Measurements from ENCODE around the gene PDZD2.

DNA sequence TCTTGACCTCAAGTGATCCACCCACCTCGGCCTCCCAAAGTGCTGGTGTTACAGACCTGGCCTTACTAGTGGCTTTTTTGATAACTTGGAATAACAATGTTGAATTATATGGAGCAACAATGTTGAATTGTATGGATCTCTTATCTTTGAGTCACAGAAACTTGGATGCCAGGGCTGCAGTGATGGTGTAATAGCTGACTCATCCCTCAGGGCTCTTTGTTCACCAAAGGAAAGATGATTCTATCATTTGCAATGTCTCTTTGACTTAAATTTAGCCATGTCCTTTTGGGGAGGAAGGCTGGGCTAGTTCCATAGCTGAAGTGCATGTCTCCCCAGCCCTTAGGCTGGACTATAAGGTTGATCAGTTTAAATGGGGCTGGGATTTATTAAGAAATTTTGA is 172.3 kb downstream of the PDZD2 start:
- TF ChIP-seq, protein P1, sequence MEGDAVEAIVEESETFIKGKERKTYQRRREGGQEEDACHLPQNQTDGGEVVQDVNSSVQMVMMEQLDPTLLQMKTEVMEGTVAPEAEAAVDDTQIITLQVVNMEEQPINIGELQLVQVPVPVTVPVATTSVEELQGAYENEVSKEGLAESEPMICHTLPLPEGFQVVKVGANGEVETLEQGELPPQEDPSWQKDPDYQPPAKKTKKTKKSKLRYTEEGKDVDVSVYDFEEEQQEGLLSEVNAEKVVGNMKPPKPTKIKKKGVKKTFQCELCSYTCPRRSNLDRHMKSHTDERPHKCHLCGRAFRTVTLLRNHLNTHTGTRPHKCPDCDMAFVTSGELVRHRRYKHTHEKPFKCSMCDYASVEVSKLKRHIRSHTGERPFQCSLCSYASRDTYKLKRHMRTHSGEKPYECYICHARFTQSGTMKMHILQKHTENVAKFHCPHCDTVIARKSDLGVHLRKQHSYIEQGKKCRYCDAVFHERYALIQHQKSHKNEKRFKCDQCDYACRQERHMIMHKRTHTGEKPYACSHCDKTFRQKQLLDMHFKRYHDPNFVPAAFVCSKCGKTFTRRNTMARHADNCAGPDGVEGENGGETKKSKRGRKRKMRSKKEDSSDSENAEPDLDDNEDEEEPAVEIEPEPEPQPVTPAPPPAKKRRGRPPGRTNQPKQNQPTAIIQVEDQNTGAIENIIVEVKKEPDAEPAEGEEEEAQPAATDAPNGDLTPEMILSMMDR (conservative IDR thresholded peaks at IDR 0.05 in 1 of 2, IDR thresholded peaks at IDR 0.05 in 1 of 2; ENCODE audit: extremely low read depth in 1 of 2, insufficient read depth in 1 of 2, low read depth in 1 of 2, low read length in 2 of 2): no peak
- TF ChIP-seq EZH2 (IDR thresholded peaks at IDR 0.05; ENCODE audit: borderline replicate concordance, low read length): no peak

Data from mammary epithelial cell (primary cell).